CD4-positive, alpha-beta T cell treated with Interferon alpha-2 for 1 hour (primary cell): ENCODE results near the gene SPIRE1.
"Not testable (repeated sequence)": the region's sequence is repeated elsewhere in the genome, so short reads cannot be mapped to it uniquely, and the experiment has no call there.

Experiments
- DNase-seq, 2 donors: peaks; one replicate each; pipeline ENCODE4 v3.0.0-alpha.2; 2020 to 2022

Gene SPIRE1

GRCh38 chr18:12598181-12598930 is 59.6 kb downstream of the SPIRE1 start:
- no peak for DNase-seq

- no peak for DNase-seq
Observed at GRCh38 chr18:12597760-12598159, 60.1 kb downstream of the SPIRE1 start.

DNA sequence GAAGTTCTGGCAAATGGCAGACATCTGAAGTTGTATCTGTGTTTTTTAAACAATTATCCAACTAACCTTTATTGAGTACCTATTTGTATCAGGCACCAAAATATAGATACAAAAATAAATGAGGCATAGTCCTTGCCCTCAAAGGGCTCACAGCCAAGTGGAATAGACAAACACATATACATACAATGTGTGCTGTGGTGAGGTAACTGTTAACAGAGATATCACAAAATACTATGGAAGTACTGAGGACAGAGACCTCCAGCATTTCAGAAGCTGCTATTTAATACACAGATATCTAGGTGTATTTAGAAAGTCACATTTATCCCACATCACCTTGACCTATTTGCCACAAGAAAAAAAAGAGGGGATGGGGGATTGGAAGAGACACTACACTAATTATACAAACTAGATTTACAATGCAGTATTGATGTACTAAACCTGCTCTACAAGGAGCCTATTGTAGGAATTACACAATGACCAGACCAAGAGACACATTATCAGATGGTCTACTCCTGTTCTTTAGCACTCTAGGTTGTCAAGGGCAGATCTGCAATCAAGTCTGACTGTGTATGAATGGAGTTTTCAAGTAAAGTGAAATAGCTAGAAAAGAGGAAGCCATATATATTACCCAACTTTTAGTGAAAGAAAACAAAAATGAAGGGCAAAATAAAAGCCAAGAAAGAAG is 62.2 kb downstream of the SPIRE1 start:
- no peak for DNase-seq

- no peak for DNase-seq
Observed at GRCh38 chr18:12593866-12594265, 64.0 kb downstream of the SPIRE1 start.

DNA sequence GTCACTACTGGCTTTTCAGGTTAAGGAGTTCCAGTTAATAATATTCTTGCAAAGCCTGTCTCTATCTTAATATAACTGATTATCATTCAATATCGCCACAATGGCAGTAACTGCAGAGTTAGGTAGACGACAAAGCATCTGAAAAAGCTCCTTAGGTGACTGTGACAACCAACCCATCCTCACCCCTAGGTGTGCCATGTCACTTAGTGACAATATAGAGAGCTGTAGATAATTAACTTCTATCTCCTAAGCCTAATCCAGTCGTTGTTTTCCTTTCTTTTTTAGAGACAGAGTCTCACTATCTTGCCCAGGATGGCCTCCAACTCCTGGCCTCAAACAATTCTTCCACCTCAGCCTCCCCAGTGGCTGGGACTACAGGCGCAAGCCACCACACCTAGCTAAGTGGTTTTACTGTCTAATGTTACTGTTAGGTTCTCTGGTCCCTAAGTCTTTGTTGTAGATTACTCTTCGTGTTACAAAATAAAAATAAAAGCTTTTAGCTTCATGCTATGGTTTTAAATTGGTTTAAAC is 65.2 kb downstream of the SPIRE1 start:
- DNase-seq, result no peak

DNA sequence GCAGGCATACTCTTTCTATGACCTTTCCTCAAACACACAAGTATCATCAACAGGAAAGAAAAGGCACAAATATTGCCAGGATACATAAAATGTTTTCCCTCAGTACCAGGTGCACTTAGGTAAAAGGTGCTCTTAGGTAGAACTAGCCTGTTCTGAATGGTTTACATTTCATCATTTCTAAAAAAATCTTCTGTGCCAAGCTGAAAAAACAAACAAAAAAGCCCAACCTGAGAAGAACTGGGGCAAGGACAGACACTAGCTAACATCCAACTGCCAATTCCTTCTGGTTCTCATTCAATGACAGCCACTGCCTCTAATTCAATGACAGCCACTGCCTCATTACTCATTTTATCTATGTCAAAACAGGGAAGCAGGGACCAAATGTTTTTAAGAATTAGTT is 68.5 kb downstream of the SPIRE1 start:
- DNase-seq, result no peak

DNA sequence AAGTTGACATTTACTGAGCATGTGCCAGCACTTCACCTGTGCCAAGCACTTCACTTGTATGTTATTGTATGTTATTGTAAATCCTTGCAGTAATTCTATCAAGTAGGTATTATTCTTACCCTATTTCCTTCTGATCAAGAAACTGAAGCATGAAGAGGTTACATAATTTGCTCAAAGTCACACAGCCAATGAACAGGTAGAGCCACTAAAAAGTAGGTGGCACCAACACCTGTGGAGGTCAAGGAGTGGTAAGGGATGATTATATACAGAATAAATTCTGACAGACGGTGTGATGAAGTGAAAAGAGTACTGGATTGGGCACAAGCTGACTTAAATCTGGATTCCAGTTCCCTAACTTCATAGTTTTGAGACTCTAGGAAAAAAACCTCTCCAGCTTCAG is 71.0 kb downstream of the SPIRE1 start:
- DNase-seq, result no peak

GRCh38 chr18:12585218-12585617 is 72.7 kb downstream of the SPIRE1 start:
- no peak for DNase-seq

DNA sequence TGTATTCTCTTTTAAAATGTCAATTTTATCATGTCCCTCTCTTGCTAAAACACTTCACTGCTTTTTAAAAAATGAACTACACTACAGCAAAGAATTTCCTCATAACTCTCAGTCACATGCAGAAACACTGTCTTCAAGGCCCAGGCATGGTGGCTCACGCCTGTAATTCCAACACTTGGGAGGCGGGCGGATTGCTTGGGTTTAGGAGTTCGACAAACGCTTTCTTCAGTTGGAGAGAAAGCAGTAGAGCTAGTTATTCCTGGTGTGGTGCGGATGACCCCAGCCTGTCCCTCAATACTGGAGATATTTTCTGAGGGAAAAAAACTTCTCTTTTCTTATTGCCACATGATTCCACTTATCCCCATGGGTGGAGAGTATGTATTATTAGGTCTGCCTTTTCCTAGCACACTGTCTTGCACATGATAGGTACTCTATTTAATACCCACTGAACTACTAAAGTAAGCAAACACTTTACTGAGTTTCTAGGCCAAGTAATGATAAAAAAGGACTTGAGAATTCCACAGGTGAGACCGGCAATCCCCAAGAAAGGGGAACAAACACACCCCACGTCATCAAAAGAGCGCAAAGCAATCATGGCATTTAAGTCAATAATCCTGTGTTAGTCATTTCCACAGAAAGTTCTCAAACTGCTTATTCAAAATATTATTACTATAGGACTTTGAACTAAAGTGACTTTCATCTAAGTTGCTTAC is 77.1 kb downstream of the SPIRE1 start:
- DNase-seq, result no peak

GRCh38 chr18:12579775-12580174 is 78.1 kb downstream of the SPIRE1 start:
- DNase-seq, result no peak

- DNase-seq, result no peak
Observed at GRCh38 chr18:12577848-12578247, 80.1 kb downstream of the SPIRE1 start.

DNA sequence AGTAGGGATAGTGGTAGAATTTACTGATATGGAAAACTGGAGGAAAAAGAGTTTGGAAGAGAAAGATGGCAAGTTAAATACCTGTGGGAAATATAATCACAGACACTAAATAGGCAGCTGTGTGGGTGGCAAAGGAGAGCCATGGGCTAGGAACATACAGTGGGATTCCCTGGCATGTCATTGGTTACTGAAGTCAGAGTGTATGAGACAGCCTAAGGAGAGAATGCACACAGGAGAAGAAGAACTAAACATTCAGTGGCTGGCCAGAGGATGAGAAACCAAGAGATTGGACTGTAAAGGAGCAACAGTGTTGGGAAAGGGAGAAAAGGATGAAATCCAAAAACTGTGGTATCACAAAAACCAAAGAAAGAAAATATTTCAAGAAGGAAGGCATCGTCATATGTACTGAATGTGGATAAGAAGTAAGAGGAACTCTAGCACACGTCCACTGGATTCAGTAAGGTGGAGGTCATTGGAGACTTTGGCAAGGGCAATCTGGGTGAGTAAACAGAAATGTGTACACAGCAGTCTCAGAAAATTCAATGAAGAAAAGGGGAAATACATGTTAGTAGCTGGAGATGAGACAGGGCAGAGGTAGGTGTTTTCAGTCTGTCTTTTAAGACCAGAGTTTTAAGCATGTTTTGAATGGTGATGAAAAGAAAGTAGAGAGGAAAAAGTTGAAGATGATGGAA is 83.3 kb downstream of the SPIRE1 start:
- no peak for DNase-seq

DNA sequence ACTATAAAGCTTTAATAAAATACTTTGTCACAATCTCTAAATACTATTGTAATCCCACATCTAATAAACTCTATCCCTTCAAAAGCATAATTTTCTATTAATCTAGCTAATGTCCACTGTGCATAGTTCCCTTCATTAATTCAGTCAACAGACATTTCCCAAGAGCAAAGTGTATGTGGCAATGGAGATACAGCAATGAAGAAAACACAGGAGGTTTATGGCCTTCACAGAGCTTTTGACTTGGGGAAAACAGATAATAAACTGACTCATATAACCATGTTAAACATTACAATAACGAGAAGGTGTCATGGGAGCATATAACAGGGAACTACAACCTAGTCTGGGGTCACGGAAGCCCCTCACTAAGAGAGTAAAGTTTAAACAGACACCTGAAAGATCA is 86.3 kb downstream of the SPIRE1 start:
- DNase-seq, result no peak

GRCh38 chr18:12569791-12570190 is 88.1 kb downstream of the SPIRE1 start:
- no peak for DNase-seq

- no peak for DNase-seq
Observed at GRCh38 chr18:12567849-12568248, 90.1 kb downstream of the SPIRE1 start.

DNA sequence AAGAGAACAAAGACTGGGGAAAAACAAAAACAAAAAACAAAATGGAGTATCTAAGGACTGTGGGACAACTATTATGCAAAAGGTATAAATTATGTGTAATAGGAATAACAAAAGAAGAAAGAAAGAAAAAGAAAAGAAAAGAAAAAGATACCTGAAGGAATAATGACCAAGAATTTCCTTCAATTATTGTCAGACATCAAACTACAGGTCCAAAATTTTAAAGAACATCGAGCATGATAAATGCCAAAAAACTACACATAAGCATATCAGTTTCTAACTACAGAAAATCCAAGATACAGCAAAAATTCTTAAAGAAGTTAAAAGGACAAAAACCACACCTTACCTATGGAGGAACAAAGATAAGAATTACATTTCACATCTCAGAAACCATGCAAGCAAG is 93.0 kb downstream of the SPIRE1 start:
- no peak for DNase-seq

DNA sequence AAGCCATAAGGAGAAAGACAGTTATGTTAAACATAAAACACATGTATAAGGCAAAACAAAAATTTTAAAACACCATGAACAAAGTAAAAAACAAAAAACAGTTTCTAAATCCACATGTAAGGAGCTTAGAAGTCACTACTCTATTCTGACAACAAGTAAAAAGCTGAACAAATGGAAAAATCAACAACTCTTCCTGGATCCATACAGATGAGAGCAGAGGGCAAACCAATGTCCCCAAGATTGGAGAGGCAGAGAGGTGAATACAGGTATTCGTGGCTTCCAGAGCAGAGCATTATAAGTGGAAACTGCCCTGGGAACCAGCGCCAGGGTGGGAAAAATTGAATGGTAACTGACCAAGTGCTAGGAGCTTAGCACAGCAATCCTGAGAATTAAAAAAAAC is 93.5 kb downstream of the SPIRE1 start:
- no peak for DNase-seq

- DNase-seq, result not testable (repeated sequence)
Observed at GRCh38 chr18:12560600-12560999, 97.3 kb downstream of the SPIRE1 start.

- no peak for DNase-seq
Observed at GRCh38 chr18:12559319-12559718, 98.6 kb downstream of the SPIRE1 start.

GRCh38 chr18:12556946-12557806 is 100.7 kb downstream of the SPIRE1 start:
- no peak for DNase-seq

GRCh38 chr18:12554796-12555388 is 103.0 kb downstream of the SPIRE1 start:
- DNase-seq, result no peak

DNA sequence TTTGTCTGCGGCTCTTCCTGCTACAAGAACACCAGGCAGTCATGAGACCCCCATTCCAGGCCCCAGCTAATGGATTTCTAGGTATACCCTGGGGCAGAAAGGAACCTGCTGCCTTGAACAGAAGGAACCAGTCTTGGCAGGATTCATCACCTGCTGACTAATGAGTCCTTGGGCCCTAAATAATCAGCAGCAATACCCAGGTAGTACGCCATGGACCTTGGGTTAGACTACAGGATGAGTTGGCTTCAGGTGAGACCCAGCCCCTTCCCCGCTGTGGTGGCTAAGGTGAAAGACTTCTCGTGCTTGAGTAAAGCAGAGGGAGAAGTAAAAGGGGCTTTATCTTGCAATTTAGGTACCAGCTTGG is 105.0 kb downstream of the SPIRE1 start:
- no peak for DNase-seq
